ENCODE data around the gene CYB561D2. TPM values are rescaled to one million over a fixed set of nuclear protein-coding genes. Genes with fewer than 3 reads are reported as not detected.

Gene CYB561D2
- polyA plus RNA-seq, 3 donors: 12.4 to 17.0 (median 13.4) TPM

DNA sequence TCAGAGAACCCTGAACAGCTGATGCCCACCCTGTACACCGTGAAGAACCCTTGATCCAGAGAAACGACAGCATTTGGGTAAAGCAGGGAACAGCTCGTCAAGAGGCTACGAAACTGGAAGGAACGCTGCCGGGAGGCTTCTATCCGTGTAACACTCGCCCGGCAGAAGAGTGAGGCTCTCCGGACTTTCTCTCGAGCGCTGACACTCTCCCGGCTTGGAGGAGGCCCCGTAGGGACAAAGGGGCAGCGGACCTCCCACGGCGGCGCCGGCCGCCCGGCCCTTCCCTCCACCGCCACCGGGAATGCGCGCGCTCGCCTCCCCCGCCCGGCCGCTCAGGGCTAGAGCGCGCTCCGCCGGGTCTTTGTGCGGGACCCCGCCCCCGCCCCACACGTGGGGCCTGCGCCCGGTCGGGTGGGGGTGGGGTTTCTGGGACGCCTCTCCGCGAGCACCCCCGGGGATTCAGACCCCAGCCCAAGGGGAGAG, 29.8 kb upstream of the CYB561D2 start:
- DNase-seq (ENCODE audit: extremely low read depth in 1 of 11, low read depth in 9 of 11, low spot score in 4 of 11): peak in 6 of 11 donors; percentile 71 to 85 (median 80)

DNA sequence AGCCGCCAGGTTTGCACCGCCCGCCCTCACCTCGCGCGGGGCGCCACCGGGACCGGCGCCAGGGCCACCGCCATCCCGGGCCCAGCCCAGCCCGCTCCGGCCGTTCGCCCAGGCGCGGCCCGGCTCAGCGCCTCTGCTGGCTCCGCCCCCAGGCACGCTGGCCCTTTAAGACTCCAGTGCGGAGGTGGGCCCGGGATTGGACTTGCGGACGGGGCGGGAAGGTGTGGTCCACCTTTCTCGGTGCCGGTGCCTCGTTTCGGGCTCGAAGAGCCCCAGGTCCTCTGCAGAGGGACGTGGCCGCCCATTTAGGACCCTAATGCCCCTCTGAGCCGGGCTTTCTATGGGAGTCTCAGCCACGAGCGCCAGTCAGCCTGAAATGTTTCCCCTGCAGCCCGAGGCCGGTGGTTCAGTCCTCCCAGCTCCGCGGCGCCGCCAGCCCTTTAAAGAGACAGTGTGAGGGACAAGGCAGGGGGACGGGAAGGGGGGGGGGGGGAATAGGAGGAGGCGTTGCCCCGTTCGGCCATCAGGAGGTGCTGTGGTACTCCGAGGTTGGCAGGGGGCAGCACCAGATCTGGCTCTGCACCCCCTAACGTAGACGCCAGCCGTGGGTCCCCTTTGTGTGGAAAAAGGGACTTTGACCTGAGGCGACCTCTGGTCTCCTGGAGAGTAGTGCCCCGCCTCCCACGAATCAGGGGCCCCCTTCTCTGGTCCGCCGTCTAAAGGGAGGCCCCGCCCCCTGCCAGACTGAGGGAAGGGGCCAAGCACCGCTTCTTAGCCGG, 29.1 kb upstream of the CYB561D2 start:
- peak; percentile 74 to 88 (median 85) for DNase-seq (ENCODE audit: extremely low read depth in 1 of 11, low read depth in 9 of 11, low spot score in 4 of 11)

DNA sequence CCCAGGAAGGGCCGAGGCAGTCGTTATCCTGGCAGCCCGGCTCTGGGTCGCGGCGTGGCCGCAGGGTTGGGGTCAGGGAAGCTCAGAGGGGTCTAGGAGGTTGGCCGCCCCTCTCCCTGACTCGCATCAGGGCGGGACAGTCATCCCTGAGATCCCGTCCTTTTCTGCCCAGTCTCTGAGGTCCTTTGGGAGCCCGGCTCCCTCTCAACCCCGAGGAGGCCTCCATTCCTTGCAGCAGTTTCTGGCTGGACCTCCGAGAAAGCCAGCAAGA, 28.6 kb upstream of the CYB561D2 start:
- DNase-seq (ENCODE audit: extremely low read depth in 1 of 11, low read depth in 9 of 11, low spot score in 4 of 11): no peak

DNA sequence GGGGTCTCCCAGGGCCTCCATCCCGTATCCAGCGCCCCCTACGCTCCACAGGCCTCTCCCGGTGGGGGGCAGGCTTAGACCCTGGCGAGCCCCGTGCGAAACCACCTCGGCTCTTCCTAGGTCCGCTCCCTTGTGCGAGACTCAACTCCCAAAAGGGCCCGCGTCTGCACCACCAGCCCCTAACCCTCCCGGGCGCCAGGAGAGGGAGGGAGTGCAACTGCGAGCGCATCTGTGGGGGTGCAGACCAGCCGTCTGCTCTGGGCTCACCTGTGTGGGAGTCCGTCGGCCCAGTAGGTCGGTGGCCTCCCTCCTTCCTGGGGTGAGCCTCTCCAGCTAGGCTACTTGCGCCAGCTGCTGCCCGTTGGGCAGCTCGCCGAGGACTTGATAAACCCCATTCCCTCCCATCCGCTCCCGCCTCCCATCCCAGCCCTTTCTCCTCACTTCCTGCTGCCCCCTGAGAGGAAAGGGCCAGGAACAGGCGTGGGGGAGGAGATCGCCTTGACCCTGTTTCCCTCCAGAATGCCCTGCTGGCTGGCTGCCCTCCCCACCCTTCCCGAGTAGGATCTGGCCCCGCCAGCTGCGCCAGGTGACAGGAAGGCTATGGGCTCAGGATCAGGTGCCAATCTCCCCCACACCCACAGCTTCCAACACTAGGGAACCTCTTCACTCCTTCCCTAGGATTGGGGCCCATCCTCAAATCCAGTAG, 28.1 kb upstream of the CYB561D2 start, which contains the start of gene HYAL2:
TSS of gene HYAL2 (minus strand) at position 360 of the 706 bp plus-strand sequence. CDS start 2,256 bp downstream, outside the sequence.
- DNase-seq (ENCODE audit: extremely low read depth in 1 of 11, low read depth in 9 of 11, low spot score in 4 of 11): no peak

DNA sequence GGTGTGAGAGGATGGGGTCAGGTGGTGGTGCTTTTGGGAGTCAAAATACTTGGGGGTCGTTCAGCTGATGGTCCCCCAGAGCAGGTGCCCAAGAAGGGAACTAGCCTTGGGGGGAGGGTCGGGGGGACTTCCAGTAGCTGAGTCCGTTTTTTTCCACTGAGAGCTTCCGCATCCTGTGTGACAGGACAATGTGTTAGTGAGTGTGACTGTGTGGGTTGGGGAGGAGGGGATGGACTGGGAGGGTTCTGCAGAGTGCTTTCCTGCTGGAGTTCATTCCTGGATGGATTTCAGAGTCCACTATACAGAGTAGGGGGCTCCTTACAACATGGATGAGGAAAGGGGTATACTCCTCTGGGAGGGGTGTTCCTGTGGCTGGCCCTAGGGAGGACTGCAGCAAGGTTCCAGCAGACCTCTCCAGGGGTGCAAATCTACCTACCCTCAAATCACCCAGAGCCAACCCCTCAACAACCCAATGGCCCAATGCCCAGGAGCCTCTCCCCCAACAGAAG, 27.5 kb upstream of the CYB561D2 start:
- no peak for DNase-seq (ENCODE audit: extremely low read depth in 1 of 11, low read depth in 9 of 11, low spot score in 4 of 11)

DNA sequence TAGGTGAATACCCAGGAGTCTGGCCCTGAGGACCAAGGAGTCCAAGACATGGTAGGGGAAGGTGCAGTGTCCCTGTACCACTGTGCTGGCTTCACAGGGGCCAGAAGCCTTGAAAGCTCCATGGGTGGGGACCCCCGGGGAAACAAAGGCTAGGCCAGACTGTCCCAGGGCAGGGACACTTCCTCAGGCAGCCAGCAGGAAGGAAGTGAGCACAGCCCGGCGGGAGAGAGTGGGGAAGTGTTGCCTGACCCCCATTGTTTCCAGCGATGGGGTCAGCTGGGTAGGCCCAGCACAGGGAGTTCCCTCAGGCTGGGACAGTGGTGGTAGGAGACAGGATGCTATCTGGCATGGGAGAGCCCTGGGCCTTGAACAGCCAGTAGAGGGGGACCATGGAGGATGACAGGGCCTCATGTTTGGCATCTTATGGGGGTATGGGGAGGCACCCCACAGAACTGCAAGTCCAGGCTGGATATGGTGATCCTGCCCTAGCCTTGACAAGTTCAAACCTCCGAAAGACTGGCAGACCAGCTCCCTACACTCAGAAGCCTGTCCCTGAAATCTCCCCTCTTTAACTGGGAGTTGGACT, 27.0 kb upstream of the CYB561D2 start:
- DNase-seq (ENCODE audit: extremely low read depth in 1 of 11, low read depth in 9 of 11, low spot score in 4 of 11): no peak

DNA sequence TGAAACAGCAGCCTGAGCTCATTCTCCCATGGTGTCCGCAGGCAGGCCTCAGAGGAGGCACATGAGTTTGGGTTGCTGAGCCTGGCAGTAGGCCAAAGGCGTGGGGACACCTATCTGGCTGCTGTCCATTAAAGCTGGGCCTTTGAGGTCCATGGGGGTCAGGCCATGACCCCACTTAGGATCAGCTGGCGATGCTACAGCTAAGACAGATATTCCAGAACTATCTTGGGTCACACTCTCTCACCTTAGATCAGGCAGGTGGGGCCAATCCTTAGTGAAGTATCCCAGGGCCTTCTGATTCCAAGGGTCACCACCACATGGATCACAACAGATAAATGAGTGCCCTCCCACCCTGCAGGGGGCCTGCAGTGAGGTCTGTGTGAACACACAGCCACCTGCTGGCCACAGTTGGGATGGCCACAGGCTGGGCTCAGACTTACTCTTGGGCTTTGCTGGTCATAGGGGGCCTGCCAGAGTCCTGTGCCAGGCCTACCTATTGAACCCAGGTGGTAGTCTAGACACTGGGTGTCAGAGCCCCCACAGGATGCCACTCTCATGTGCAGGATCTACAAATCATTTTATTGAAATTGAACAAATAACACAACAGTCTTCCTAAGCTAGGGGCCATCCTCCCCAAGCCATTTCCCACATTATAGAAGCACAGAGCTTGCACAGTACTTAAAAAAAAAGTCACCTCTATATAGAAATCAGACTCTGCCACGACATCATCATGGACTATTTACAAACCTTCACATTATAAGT, 26.1 kb upstream of the CYB561D2 start:
- no peak for DNase-seq (ENCODE audit: extremely low read depth in 1 of 11, low read depth in 9 of 11, low spot score in 4 of 11)

DNA sequence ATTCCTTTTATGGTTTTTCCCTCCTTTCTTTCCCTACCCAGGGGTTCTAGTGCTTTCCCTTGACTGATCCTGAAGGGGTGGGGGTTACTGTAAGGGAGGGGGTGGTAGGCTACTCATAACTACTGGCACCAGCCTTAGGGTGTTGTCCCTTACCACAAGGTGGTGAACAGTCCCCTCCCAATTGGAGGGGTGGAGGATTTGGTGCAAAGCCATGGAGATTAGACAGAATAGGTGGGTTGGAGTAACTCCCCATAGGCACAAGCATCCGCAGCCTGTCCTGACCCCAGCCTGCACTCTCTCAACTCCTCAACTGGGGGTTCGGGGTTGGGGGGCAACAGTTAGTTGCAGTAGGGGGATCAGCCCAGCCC, 25.6 kb upstream of the CYB561D2 start:
- DNase-seq (ENCODE audit: extremely low read depth in 1 of 11, low read depth in 9 of 11, low spot score in 4 of 11): no peak

DNA sequence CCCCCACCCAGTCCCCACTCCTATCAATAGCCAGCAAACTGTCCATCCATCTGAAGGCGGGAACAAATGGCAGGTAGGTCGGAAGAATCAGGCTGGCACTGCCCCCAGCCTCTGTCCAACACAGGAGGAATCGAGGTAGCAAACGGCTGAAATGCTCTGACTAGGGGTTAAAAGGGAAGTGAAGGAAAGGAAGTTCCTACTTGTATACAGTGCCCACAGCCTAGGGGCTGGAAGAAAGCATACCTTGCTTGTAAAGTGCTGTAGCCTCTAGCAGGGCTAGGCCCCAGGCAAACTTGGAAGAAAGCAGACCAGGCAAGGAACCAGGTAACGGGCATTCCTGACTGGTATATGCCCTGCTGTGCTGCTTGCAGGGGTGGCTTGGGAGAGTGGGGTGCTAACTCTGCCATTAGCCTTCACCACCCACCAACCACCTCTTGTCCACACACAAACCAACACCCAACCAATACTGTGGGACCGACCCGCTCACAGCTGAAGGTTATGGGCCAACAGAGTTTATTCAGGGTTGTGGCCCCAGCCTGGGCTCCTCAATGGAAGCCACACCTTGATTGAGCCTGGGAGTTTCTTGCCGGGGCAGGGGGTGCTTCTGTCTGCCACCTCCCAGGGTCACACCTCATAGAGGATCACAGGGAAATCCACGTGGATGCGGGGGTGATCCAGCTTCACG, 25.0 kb upstream of the CYB561D2 start:
- DNase-seq (ENCODE audit: extremely low read depth in 1 of 11, low read depth in 9 of 11, low spot score in 4 of 11): no peak

DNA sequence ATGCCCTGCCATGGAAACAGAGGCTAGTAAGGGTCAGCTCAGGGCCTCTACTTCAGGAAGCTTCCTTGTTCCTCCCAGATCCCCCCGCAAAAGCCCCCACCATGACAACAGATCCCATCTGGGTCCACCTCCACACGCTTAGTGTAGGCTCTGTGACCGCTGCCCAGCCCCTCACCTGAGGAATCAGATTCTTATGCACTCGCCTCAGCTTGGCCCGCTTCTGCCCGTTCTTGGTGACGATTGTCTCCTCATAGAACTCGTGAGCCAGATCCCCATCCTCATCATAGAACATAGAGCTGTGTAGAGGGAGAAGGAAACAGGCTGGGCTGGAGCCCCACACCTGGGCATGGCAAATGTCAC, 24.5 kb upstream of the CYB561D2 start:
- DNase-seq (ENCODE audit: extremely low read depth in 1 of 11, low read depth in 9 of 11, low spot score in 4 of 11): no peak

DNA sequence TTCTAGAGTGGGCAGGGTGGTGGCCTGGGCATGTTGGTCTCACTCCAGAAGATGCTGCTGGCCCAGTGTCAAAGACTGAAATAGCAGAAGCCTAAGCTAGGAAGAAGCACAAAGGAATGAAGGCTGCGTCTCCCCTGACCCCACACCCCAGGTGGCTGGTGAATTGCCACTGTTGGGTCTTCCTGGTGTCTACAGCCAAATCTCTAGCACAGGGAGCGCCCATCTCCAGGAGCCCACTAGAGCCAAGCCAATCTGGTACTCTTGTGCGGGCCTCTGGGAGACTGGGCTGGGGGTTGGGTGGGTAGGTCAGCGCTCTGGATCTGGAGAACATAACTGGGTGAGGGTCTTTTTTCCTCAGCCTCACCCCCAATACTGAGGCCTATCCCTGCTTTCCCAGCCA, 23.5 kb upstream of the CYB561D2 start:
- no peak for DNase-seq (ENCODE audit: extremely low read depth in 1 of 11, low read depth in 9 of 11, low spot score in 4 of 11)

DNA sequence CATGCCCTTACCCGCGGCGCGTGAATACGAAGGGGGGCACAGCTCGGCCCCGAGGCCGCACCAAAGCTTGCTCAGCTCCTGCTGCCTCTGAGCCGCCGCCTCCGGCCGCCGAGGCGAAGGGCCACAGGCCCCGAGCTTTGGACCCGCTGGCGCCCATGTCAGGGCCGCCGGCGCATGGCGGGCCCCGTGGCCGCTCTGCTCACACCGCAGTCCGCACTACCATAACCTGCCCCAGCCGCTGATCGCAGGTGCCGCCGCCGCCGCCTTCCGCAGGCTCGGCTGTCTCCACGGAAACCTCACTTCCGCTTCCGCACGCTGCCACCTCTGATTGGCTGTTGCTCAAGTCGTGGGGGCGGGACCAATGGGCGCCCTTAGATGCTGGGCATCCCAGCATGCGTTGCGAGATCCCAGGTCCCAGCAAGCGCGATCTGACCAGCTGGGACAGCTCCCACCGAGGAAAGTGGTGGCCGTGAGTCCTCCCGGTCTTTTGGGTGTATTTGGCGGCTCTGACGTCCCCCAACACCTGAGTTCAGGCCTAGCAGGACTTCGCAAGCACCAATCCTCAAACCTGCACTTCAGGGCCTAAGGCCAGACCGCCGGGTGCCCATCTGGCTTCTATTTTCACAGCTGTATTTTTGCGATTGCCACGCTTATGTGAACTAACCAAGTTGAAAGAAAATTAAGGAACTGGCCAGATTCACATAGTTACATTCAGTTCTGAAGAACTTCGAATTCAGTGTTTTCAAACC, 22.5 kb upstream of the CYB561D2 start, which contains the start of gene TUSC2:
TSS of gene TUSC2 (minus strand) at position 281 of the 749 bp plus-strand sequence. CDS start at position 157, 124 bp downstream.
- DNase-seq (ENCODE audit: extremely low read depth in 1 of 11, low read depth in 9 of 11, low spot score in 4 of 11): peak; percentile 89 to 98 (median 96)

DNA sequence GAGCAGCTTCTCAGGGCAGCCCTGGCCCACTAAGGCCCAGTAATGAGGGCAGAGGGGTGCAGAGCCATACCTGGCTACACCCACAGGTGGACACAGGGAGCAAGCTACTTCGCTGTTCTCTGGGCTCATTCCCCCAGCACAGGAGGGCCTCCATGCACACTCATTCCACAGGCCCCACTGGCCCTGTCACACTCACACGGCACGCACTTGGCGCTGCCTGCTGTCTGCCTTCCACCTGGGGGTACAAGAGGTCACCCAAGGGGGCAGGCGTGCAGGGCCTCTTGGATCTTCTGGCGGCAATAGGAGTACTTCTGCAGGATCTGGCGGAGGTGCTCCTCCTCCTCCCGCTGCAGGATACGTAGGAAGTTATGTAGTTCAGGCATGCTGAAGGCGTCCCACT, 20.3 kb upstream of the CYB561D2 start:
- DNase-seq (ENCODE audit: extremely low read depth in 1 of 11, low read depth in 9 of 11, low spot score in 4 of 11): no peak

DNA sequence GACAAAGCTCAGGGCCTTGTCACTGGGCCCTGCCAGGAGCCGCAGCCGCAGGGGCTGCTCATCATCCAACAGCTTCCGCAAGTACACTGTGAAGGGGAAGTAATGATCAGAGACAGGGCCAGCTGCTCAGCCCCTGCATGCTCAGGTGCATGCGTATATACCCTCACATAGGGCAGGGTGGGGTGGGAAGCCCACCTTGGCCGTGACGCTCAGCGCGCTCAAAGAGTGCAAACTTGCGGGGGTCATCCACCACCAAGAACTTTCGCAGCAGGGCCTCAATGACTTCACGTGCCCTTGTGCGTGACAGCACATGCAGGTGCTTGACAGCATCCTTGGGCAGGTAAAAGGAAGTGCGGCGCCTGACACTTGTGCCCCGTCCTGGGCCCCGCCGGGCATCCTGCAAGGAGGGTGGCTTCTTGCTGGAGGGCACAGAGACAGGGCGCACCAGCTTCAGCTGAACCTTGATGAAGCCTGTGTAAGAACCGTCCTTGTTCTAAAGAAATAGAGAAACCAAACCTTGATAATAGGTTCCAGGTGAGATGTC, 19.2 kb upstream of the CYB561D2 start:
- no peak for DNase-seq (ENCODE audit: extremely low read depth in 1 of 11, low read depth in 9 of 11, low spot score in 4 of 11)

DNA sequence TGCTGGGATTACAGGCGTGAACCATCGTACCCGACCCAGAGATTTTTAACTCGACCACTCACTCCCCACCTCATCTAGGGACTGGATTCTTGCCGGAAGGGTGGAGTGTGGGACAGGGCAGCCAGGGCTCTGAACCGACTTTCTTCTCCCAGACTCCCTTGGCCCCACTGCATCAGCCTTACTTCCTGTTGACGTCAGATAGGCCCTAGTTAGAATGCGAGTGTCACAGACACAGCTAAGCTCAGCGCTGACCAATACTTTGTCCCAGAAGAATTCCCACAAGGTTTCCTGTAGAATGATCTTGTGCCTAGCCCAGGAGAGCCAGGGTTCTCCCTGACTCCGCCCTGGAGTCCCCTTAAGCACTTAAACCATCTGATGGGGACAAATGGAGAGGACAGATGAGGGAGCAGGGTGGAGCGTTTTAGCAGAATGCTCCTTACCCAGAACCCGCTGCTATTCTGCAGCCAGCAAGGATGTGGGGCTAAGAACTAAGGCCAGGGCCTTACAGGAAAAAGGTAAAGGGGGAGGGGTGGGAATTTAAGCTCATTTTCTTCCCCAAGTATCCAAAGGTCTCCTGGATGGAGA, 16.8 kb upstream of the CYB561D2 start:
- DNase-seq (ENCODE audit: extremely low read depth in 1 of 11, low read depth in 9 of 11, low spot score in 4 of 11): no peak

DNA sequence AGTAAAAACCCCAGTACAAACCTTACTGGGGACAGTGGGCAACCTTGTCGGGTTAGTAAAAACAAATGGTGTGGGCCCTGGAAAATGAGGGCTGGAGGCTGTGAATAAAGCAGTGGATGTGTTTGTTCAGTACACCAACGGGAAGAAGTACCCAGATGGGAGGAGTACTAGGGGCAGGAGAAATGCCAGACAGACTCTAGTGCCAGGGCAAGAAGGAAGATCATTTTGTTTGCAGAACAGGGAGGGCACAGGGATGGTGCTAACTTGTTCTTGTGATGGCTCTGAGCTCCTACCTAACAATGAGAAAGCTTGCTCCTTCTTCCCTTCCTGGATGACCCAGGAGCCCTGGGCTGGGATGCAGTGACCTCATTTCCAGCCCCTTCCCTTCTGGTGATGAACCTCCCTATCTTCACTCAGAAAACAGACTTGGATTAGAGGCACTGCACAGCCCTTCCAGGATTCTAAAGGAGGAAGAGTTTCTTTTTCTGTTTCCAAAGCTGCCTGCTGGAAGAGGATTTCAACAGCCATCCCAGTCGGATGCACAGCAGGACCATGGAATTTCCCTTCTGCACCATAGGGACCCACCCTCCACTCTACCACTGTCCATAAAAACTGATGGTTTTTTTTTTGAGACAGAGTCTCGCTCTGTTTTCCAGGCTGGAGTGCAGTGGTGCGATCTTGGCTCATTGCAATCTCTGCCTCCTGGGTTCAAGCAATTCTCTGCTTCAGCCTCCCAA, 16.2 kb upstream of the CYB561D2 start:
- DNase-seq (ENCODE audit: extremely low read depth in 1 of 11, low read depth in 9 of 11, low spot score in 4 of 11): no peak

Measured in renal cortex interstitium (tissue), 11 donors.